ENCODE measurements around the gene AP2A2.

Gene AP2A2

GRCh38 chr11:882596-882995, 43.1 kb upstream of the AP2A2 start:
- DNase-seq: no peak
- Histone ChIP-seq H2AFZ (ENCODE audit: low read depth, low read length) (no peak overlapping the region), H3K27ac (ENCODE audit: low read length, poor library complexity, severe bottlenecking) (peak overlapping the region; percentile 39), H3K36me3 (ENCODE audit: control insufficient read depth in 1 of 2, insufficient read depth in 2 of 2, low read depth in 1 of 2, low read length in 2 of 2) (peaks cover 40 to 62% of the 10 kb centered on the region in 2 experiments), H4K91ac (ENCODE audit: low read length) (peak overlapping the region; percentile 28), H4K8ac (ENCODE audit: low read length) (no peak overlapping the region), H3K4me2 (ENCODE audit: low read length, poor library complexity, severe bottlenecking) (no peak overlapping the region), H3K23ac (ENCODE audit: low read length in 2 of 2) (no peak overlapping the region), H2BK5ac (ENCODE audit: low read depth, low read length, poor library complexity, severe bottlenecking) (no peak overlapping the region), H3K4ac (ENCODE audit: low read depth in 1 of 2, low read length in 2 of 2) (no peak overlapping the region), H3K79me1 (replicated peaks; ENCODE audit: low read length, poor library complexity, severe bottlenecking) (peaks cover 2% of the 10 kb centered on the region), H2BK120ac (ENCODE audit: low read depth, low read length) (no peak overlapping the region), H3K4me1 (ENCODE audit: control insufficient read depth, insufficient read depth, low read depth, low read length) (peaks cover 19% of the 10 kb centered on the region), H3K14ac (ENCODE audit: low read length in 2 of 2) (no peak overlapping the region), H3K27me3 (ENCODE audit: control insufficient read depth in 1 of 2, insufficient read depth in 1 of 2, low read length in 2 of 2) (no peaks in the 10 kb centered on the region), H2BK15ac (ENCODE audit: low read depth, poor library complexity, severe bottlenecking) (peak overlapping the region; percentile 14), H2AK5ac (ENCODE audit: low read length, severe bottlenecking) (no peak overlapping the region), H3K9me3 (ENCODE audit: control insufficient read depth, low read length) (no peaks in the 10 kb centered on the region), H3K18ac (ENCODE audit: low read depth in 1 of 2, low read length in 2 of 2) (no peak overlapping the region), H2BK12ac (ENCODE audit: low read length in 2 of 2) (no peak overlapping the region), H3K4me3 (ENCODE audit: insufficient read depth in 1 of 2, low read depth in 1 of 2, low read length in 2 of 2) (no peak overlapping the region), H3K9ac (ENCODE audit: low read length) (no peak overlapping the region)
- 91% methylated on average over 12 of the region's 14 CpGs for WGBS

GRCh38 chr11:883527-883926, 42.1 kb upstream of the AP2A2 start:
- Histone ChIP-seq H3K9me3 (ENCODE audit: control insufficient read depth, low read length) (no peaks in the 10 kb centered on the region), H3K27me3 (ENCODE audit: control insufficient read depth in 1 of 2, insufficient read depth in 1 of 2, low read length in 2 of 2) (no peaks in the 10 kb centered on the region), H3K4me3 (ENCODE audit: insufficient read depth in 1 of 2, low read depth in 1 of 2, low read length in 2 of 2) (no peak overlapping the region), H2BK120ac (ENCODE audit: low read depth, low read length) (no peak overlapping the region), H3K4ac (ENCODE audit: low read depth in 1 of 2, low read length in 2 of 2) (no peak overlapping the region), H2BK12ac (ENCODE audit: low read length in 2 of 2) (no peak overlapping the region), H2AK5ac (ENCODE audit: low read length, severe bottlenecking) (no peak overlapping the region), H3K14ac (ENCODE audit: low read length in 2 of 2) (no peak overlapping the region), H4K8ac (ENCODE audit: low read length) (no peak overlapping the region), H3K79me1 (replicated peaks; ENCODE audit: low read length, poor library complexity, severe bottlenecking) (peaks cover 2% of the 10 kb centered on the region), H2AFZ (ENCODE audit: low read depth, low read length) (no peak overlapping the region), H3K4me2 (ENCODE audit: low read length, poor library complexity, severe bottlenecking) (no peak overlapping the region), H2BK15ac (ENCODE audit: low read depth, poor library complexity, severe bottlenecking) (no peak overlapping the region), H3K9ac (ENCODE audit: low read length) (no peak overlapping the region), H3K23ac (ENCODE audit: low read length in 2 of 2) (no peak overlapping the region), H2BK5ac (ENCODE audit: low read depth, low read length, poor library complexity, severe bottlenecking) (no peak overlapping the region), H3K36me3 (ENCODE audit: control insufficient read depth in 1 of 2, insufficient read depth in 2 of 2, low read depth in 1 of 2, low read length in 2 of 2) (peaks cover 49 to 67% of the 10 kb centered on the region in 2 experiments), H3K4me1 (ENCODE audit: control insufficient read depth, insufficient read depth, low read depth, low read length) (peaks cover 19% of the 10 kb centered on the region), H3K18ac (ENCODE audit: low read depth in 1 of 2, low read length in 2 of 2) (no peak overlapping the region), H4K91ac (ENCODE audit: low read length) (no peak overlapping the region), H3K27ac (ENCODE audit: low read length, poor library complexity, severe bottlenecking) (no peak overlapping the region)
- 93% methylated on average over 10 of the region's 10 CpGs for WGBS
- no peak for DNase-seq

GRCh38 chr11:884578-885070, 41.0 kb upstream of the AP2A2 start:
- Histone ChIP-seq H3K4ac (ENCODE audit: low read depth in 1 of 2, low read length in 2 of 2) (no peak overlapping the region), H3K9ac (ENCODE audit: low read length) (no peak overlapping the region), H3K27ac (ENCODE audit: low read length, poor library complexity, severe bottlenecking) (no peak overlapping the region), H3K23ac (ENCODE audit: low read length in 2 of 2) (no peak overlapping the region), H2BK15ac (ENCODE audit: low read depth, poor library complexity, severe bottlenecking) (no peak overlapping the region), H3K36me3 (ENCODE audit: control insufficient read depth in 1 of 2, insufficient read depth in 2 of 2, low read depth in 1 of 2, low read length in 2 of 2) (peaks cover 45 to 72% of the 10 kb centered on the region in 2 experiments), H4K8ac (ENCODE audit: low read length) (no peak overlapping the region), H2AK5ac (ENCODE audit: low read length, severe bottlenecking) (no peak overlapping the region), H4K91ac (ENCODE audit: low read length) (no peak overlapping the region), H3K79me1 (replicated peaks; ENCODE audit: low read length, poor library complexity, severe bottlenecking) (peaks cover 5% of the 10 kb centered on the region), H3K9me3 (ENCODE audit: control insufficient read depth, low read length) (no peaks in the 10 kb centered on the region), H2AFZ (ENCODE audit: low read depth, low read length) (no peak overlapping the region), H2BK5ac (ENCODE audit: low read depth, low read length, poor library complexity, severe bottlenecking) (no peak overlapping the region), H2BK120ac (ENCODE audit: low read depth, low read length) (no peak overlapping the region), H3K4me1 (ENCODE audit: control insufficient read depth, insufficient read depth, low read depth, low read length) (peaks cover 18% of the 10 kb centered on the region), H2BK12ac (ENCODE audit: low read length in 2 of 2) (no peak overlapping the region), H3K4me2 (ENCODE audit: low read length, poor library complexity, severe bottlenecking) (no peak overlapping the region), H3K4me3 (ENCODE audit: insufficient read depth in 1 of 2, low read depth in 1 of 2, low read length in 2 of 2) (no peak overlapping the region), H3K14ac (ENCODE audit: low read length in 2 of 2) (no peak overlapping the region), H3K27me3 (ENCODE audit: control insufficient read depth in 1 of 2, insufficient read depth in 1 of 2, low read length in 2 of 2) (no peaks in the 10 kb centered on the region), H3K18ac (ENCODE audit: low read depth in 1 of 2, low read length in 2 of 2) (no peak overlapping the region)
- DNase-seq: no peak
- WGBS: 91% methylated on average over 16 of the region's 16 CpGs

GRCh38 chr11:886568-886967, 39.1 kb upstream of the AP2A2 start:
- 98% methylated on average over 17 of the region's 17 CpGs for WGBS
- no peak overlapping the region for H2BK15ac ChIP-seq (ENCODE audit: low read depth, poor library complexity, severe bottlenecking)
- no peak overlapping the region for H3K4me3 ChIP-seq (ENCODE audit: insufficient read depth in 1 of 2, low read depth in 1 of 2, low read length in 2 of 2)
- H3K23ac ChIP-seq (ENCODE audit: low read length in 2 of 2): no peak overlapping the region
- no peak overlapping the region for H2BK12ac ChIP-seq (ENCODE audit: low read length in 2 of 2)
- H3K79me1 ChIP-seq (replicated peaks; ENCODE audit: low read length, poor library complexity, severe bottlenecking): peaks cover 12% of the 10 kb centered on the region
- H4K91ac ChIP-seq (ENCODE audit: low read length): no peak overlapping the region
- H3K27ac ChIP-seq (ENCODE audit: low read length, poor library complexity, severe bottlenecking): no peak overlapping the region
- no peak overlapping the region for H2BK120ac ChIP-seq (ENCODE audit: low read depth, low read length)
- no peak overlapping the region for H3K4ac ChIP-seq (ENCODE audit: low read depth in 1 of 2, low read length in 2 of 2)
- H3K18ac ChIP-seq (ENCODE audit: low read depth in 1 of 2, low read length in 2 of 2): no peak overlapping the region
- no peak overlapping the region for H2BK5ac ChIP-seq (ENCODE audit: low read depth, low read length, poor library complexity, severe bottlenecking)
- no peak for DNase-seq
- H2AFZ ChIP-seq (ENCODE audit: low read depth, low read length): no peak overlapping the region
- no peak overlapping the region for H3K9ac ChIP-seq (ENCODE audit: low read length)
- H3K4me2 ChIP-seq (ENCODE audit: low read length, poor library complexity, severe bottlenecking): no peak overlapping the region
- no peak overlapping the region for H2AK5ac ChIP-seq (ENCODE audit: low read length, severe bottlenecking)
- H3K36me3 ChIP-seq (ENCODE audit: control insufficient read depth in 1 of 2, insufficient read depth in 2 of 2, low read depth in 1 of 2, low read length in 2 of 2): peaks cover 40 to 74% of the 10 kb centered on the region in 2 experiments
- no peak overlapping the region for H3K14ac ChIP-seq (ENCODE audit: low read length in 2 of 2)
- no peaks in the 10 kb centered on the region for H3K27me3 ChIP-seq (ENCODE audit: control insufficient read depth in 1 of 2, insufficient read depth in 1 of 2, low read length in 2 of 2)
- H3K4me1 ChIP-seq (ENCODE audit: control insufficient read depth, insufficient read depth, low read depth, low read length): peaks cover 16% of the 10 kb centered on the region
- no peak overlapping the region for H4K8ac ChIP-seq (ENCODE audit: low read length)
- no peaks in the 10 kb centered on the region for H3K9me3 ChIP-seq (ENCODE audit: control insufficient read depth, low read length)

Measured in mesenchymal stem cell (in vitro differentiated cells and primary cell).